ENCODE results near the gene RIC8B.

- TF ChIP-seq CTCF (IDR thresholded peaks at IDR 0.05) (no peak), POLR2A (IDR thresholded peaks at IDR 0.05) (no peak), POLR2AphosphoS5 (IDR thresholded peaks at IDR 0.05) (no peak)
These were observed 19.9 kb downstream of the RIC8B start for GRCh38 chr12:106794369-106794768.

Data from suprapubic skin (tissue), 4 donors.